CD1c-positive myeloid dendritic cell (primary cell): ENCODE measurements around the gene FAM83F.

Experiments used
- DNase-seq: peaks from one replicate; pipeline ENCODE4 v3.0.0-alpha.2; 2016; ENCODE audit errors: extremely low spot score

The FAM83F gene

GRCh38 chr22:40036126-40036525 lies 41.4 kb downstream of the FAM83F start:
- DNase-seq, result no peak

GRCh38 chr22:40036591-40037225 lies 42.0 kb downstream of the FAM83F start:
- peak; percentile 76 for DNase-seq

GRCh38 chr22:40037320-40037719 lies 42.6 kb downstream of the FAM83F start:
- DNase-seq, result no peak

- DNase-seq, result no peak
These were observed 44.8 kb downstream of the FAM83F start for GRCh38 chr22:40039482-40040115.

GRCh38 chr22:40040927-40041326 lies 46.2 kb downstream of the FAM83F start:
- DNase-seq, result no peak

GRCh38 chr22:40041366-40042137 lies 46.8 kb downstream of the FAM83F start:
- no peak for DNase-seq

GRCh38 chr22:40042312-40042711 lies 47.6 kb downstream of the FAM83F start:
- no peak for DNase-seq

GRCh38 chr22:40043081-40043480 lies 48.3 kb downstream of the FAM83F start:
- peak; percentile 77 for DNase-seq

- DNase-seq, result no peak
These were observed 49.0 kb downstream of the FAM83F start for GRCh38 chr22:40043793-40044101.

GRCh38 chr22:40044102-40044869 lies 49.5 kb downstream of the FAM83F start:
- peak; percentile 99 for DNase-seq

GRCh38 chr22:40044870-40045834 lies 50.4 kb downstream of the FAM83F start:
- DNase-seq, result peak; percentile 48

GRCh38 chr22:40046126-40046525 lies 51.4 kb downstream of the FAM83F start:
- DNase-seq, result no peak

GRCh38 chr22:40050258-40050657 lies 55.5 kb downstream of the FAM83F start:
- DNase-seq, result peak; percentile 25

- no peak for DNase-seq
These were observed 56.6 kb downstream of the FAM83F start for GRCh38 chr22:40051322-40051721.

- no peak for DNase-seq
These were observed 58.7 kb downstream of the FAM83F start for GRCh38 chr22:40053460-40053859.

- DNase-seq, result no peak
These were observed 59.7 kb downstream of the FAM83F start for GRCh38 chr22:40054486-40054885.

GRCh38 chr22:40055143-40055883 lies 60.6 kb downstream of the FAM83F start:
- peak; percentile 52 for DNase-seq

- no peak for DNase-seq
These were observed 61.4 kb downstream of the FAM83F start for GRCh38 chr22:40056154-40056553.

- no peak for DNase-seq
These were observed 61.8 kb downstream of the FAM83F start for GRCh38 chr22:40056559-40056958.

GRCh38 chr22:40057652-40058051 lies 62.9 kb downstream of the FAM83F start:
- no peak for DNase-seq
